ENCODE data around the gene TAF6.

TAF6 gene

GRCh38 chr7:100119970-100120732 is 993 bp upstream of the TAF6 start:
- no peak for DNase-seq

GRCh38 chr7:100118388-100119071 is 628 bp downstream of the TAF6 start:
- no peak for DNase-seq

- DNase-seq = no peak
These were observed 4.1 kb downstream of the TAF6 start for GRCh38 chr7:100115026-100115425.

- no peak for DNase-seq
These were observed 7.2 kb downstream of the TAF6 start for GRCh38 chr7:100111914-100112313.

GRCh38 chr7:100111156-100111555 is 8.0 kb downstream of the TAF6 start:
- DNase-seq = no peak

- no peak for DNase-seq
These were observed 9.5 kb downstream of the TAF6 start for GRCh38 chr7:100109521-100110163.

GRCh38 chr7:100107890-100108289 is 11.3 kb downstream of the TAF6 start:
- DNase-seq = no peak

GRCh38 chr7:100107125-100107737 is 11.9 kb downstream of the TAF6 start:
- DNase-seq = no peak

GRCh38 chr7:100106633-100107032 is 12.5 kb downstream of the TAF6 start:
- no peak for DNase-seq

- no peak for DNase-seq
These were observed 13.6 kb downstream of the TAF6 start for GRCh38 chr7:100105534-100105933.

GRCh38 chr7:100102950-100103840 is 16.0 kb downstream of the TAF6 start:
- no peak for DNase-seq

GRCh38 chr7:100101016-100101862 is 17.9 kb downstream of the TAF6 start, which contains the start of the genes AP4M1 and MCM7:
AP4M1 (plus strand) TSS chr7:100101643; CDS start chr7:100101715, 72 bp downstream.
MCM7 (minus strand) TSS chr7:100101397; CDS start chr7:100101294, 103 bp downstream.
- peak; percentile 98 for DNase-seq

GRCh38 chr7:100100420-100101015 is 18.6 kb downstream of the TAF6 start:
- DNase-seq = peak; percentile 90

GRCh38 chr7:100099452-100099851 is 19.7 kb downstream of the TAF6 start:
- no peak for DNase-seq

GRCh38 chr7:100098913-100099312 is 20.2 kb downstream of the TAF6 start:
- no peak for DNase-seq

- no peak for DNase-seq
These were observed 23.5 kb downstream of the TAF6 start for GRCh38 chr7:100095704-100096103.

GRCh38 chr7:100095289-100095688 is 23.9 kb downstream of the TAF6 start:
- DNase-seq = no peak

GRCh38 chr7:100093925-100094486 is 25.2 kb downstream of the TAF6 start:
- DNase-seq = no peak

GRCh38 chr7:100093498-100093897 is 25.7 kb downstream of the TAF6 start:
- DNase-seq = no peak

- no peak for DNase-seq
These were observed 26.1 kb downstream of the TAF6 start for GRCh38 chr7:100093054-100093453.
